Limb (tissue), 2 donors: Measurements from ENCODE around the gene LPP.

Experiments used
- DNase-seq, 2 donors: peaks; one replicate each; pipeline ENCODE4 v3.0.0-alpha.2; 2016; ENCODE audit errors: extremely low spot score in 2 of 2

The LPP gene

GRCh38 chr3:188664795-188665194 lies 510.8 kb downstream of the LPP start:
- DNase-seq = no peak

GRCh38 chr3:188667926-188668325 lies 514.0 kb downstream of the LPP start:
- DNase-seq = no peak

- no peak for DNase-seq
These were observed 516.5 kb downstream of the LPP start for GRCh38 chr3:188670446-188670845.

- no peak for DNase-seq
These were observed 518.0 kb downstream of the LPP start for GRCh38 chr3:188671971-188672370.

GRCh38 chr3:188672840-188673239 lies 518.9 kb downstream of the LPP start:
- DNase-seq = no peak

GRCh38 chr3:188673646-188674186 lies 519.8 kb downstream of the LPP start:
- no peak for DNase-seq

- no peak for DNase-seq
These were observed 520.6 kb downstream of the LPP start for GRCh38 chr3:188674595-188674994.

- DNase-seq = no peak
These were observed 523.4 kb downstream of the LPP start for GRCh38 chr3:188677344-188677743.

GRCh38 chr3:188680189-188680588 lies 526.2 kb downstream of the LPP start:
- DNase-seq = no peak

GRCh38 chr3:188680605-188681004 lies 526.6 kb downstream of the LPP start:
- no peak for DNase-seq

- DNase-seq = no peak
These were observed 528.4 kb downstream of the LPP start for GRCh38 chr3:188682316-188682715.

GRCh38 chr3:188683032-188683521 lies 529.1 kb downstream of the LPP start:
- no peak for DNase-seq

- DNase-seq = no peak
These were observed 530.3 kb downstream of the LPP start for GRCh38 chr3:188684276-188684675.

- no peak for DNase-seq
These were observed 531.8 kb downstream of the LPP start for GRCh38 chr3:188685789-188686188.

GRCh38 chr3:188686324-188686723 lies 532.4 kb downstream of the LPP start:
- no peak for DNase-seq

GRCh38 chr3:188687389-188687788 lies 533.4 kb downstream of the LPP start:
- no peak for DNase-seq

GRCh38 chr3:188689101-188689574 lies 535.2 kb downstream of the LPP start:
- DNase-seq = no peak

- DNase-seq = no peak
These were observed 536.1 kb downstream of the LPP start for GRCh38 chr3:188690064-188690463.

GRCh38 chr3:188691004-188691403 lies 537.0 kb downstream of the LPP start:
- DNase-seq = no peak

GRCh38 chr3:188691665-188692064 lies 537.7 kb downstream of the LPP start:
- no peak for DNase-seq

GRCh38 chr3:188692700-188693099 lies 538.7 kb downstream of the LPP start:
- no peak for DNase-seq

GRCh38 chr3:188693435-188693834 lies 539.5 kb downstream of the LPP start:
- no peak for DNase-seq

GRCh38 chr3:188695241-188695640 lies 541.3 kb downstream of the LPP start:
- no peak for DNase-seq

GRCh38 chr3:188697127-188697526 lies 543.2 kb downstream of the LPP start:
- DNase-seq = no peak
